22Rv1 (cell line): ENCODE results near the gene COL28A1.

Experiments used
- ZFX ChIP-seq: fragments of 450-650 bp; IDR thresholded peaks from 2 replicates; pipeline ENCODE4 v1.6.1; 2017; ENCODE audit warnings: antibody characterized with exemption, borderline replicate concordance
- TF ChIP-seq, protein P1 (sequence below): fragments of 450-650 bp; IDR thresholded peaks from 2 replicates; pipeline ENCODE4 v1.5.1; 2017; ENCODE audit warnings: mild to moderate bottlenecking

- TF ChIP-seq, protein P1, sequence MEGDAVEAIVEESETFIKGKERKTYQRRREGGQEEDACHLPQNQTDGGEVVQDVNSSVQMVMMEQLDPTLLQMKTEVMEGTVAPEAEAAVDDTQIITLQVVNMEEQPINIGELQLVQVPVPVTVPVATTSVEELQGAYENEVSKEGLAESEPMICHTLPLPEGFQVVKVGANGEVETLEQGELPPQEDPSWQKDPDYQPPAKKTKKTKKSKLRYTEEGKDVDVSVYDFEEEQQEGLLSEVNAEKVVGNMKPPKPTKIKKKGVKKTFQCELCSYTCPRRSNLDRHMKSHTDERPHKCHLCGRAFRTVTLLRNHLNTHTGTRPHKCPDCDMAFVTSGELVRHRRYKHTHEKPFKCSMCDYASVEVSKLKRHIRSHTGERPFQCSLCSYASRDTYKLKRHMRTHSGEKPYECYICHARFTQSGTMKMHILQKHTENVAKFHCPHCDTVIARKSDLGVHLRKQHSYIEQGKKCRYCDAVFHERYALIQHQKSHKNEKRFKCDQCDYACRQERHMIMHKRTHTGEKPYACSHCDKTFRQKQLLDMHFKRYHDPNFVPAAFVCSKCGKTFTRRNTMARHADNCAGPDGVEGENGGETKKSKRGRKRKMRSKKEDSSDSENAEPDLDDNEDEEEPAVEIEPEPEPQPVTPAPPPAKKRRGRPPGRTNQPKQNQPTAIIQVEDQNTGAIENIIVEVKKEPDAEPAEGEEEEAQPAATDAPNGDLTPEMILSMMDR = no peak
- no peak for TF ChIP-seq ZFX
Observed at GRCh38 chr7:7570584-7570983, 34.9 kb upstream of the COL28A1 start.
